Amygdala (tissue), 56 donors: Measurements from ENCODE around the gene FMO2.

Source experiments
- DNase-seq, 56 donors: peaks; one replicate each; lab custom pipeline; 2025; lab: John Stamatoyannopoulos, UW

The FMO2 gene, protein sequence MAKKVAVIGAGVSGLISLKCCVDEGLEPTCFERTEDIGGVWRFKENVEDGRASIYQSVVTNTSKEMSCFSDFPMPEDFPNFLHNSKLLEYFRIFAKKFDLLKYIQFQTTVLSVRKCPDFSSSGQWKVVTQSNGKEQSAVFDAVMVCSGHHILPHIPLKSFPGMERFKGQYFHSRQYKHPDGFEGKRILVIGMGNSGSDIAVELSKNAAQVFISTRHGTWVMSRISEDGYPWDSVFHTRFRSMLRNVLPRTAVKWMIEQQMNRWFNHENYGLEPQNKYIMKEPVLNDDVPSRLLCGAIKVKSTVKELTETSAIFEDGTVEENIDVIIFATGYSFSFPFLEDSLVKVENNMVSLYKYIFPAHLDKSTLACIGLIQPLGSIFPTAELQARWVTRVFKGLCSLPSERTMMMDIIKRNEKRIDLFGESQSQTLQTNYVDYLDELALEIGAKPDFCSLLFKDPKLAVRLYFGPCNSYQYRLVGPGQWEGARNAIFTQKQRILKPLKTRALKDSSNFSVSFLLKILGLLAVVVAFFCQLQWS

DNA sequence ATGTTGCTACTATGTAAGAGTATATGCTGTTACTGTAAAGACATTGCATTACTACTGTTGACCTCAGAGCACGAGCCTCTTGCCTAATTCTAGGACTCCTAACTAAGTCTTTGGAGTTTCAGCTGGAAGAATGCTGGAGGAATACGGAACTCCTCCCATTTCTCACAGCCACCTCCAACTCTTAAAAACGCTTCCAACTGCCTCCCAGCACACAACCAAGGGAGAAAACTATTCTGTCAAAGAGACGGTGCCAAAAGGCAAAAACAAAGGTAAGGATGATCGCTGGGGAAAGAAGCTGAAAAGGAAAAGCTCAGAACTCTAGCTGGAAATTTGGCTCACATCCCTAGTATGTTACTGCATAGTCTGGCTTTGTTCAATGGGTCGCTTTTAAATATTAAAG, at the start of gene FMO2:
Gene FMO2, plus strand, starts transcription at position 210 of the 400 bp plus-strand sequence. CDS start 414 bp downstream, outside the sequence.
- no peak for DNase-seq

DNA sequence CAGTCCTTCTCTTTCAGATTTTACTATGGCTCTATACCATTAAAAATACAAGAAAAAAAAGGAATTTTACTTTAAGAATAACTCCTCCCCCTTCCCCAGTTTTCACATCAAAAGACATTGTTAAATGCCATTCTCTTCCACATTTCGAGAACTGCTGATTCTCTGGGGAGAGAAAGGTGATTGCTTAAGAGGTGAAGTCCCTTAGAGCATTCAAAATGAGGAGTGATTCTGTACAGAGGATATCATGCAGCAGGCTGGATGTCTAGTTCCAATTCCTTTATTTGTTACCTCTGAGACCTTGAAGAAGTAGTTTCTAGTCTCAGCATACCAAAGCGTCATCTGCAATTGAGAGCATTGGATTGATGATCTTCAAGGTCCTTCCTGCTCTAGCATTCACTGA, 47.5 kb upstream of the FMO2 start:
- DNase-seq, result no peak

DNA sequence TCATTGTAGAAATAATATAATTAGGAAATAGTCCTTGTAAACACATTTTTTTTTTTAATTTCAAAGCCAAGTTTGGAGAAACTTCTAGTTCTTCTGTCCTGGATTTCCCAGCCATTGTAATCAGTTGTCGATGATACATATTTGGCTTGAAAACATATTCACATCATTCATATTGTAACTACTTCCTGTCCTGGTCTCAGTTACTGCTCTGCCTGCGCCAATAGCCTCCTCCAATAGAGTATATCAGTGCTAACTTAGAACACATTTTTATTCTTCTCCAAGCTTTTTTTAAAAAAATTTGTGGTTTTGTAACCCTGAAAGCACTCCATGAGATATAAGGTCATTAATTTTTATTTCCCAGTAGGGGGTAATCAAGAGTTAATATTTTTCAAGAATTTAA, 46.1 kb upstream of the FMO2 start:
- no peak for DNase-seq

DNA sequence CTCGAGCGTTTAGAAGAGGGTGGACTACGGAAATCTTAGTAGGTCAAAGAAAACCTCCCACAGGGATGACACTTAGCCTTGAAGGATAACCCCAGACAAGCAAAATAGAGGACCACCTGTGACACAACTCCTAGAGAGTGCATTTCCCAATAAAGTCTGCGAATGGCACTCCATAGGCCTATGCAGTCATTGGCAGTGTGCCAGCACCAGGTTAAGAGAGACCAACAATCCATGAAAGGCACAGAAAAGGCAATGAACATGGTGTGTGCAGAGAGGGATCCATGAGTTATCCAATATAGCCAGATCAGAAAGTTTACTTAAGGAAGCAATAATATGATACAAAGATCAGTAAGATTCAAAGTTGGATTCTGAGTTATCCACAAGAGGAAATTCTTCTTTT, 45.2 kb upstream of the FMO2 start:
- DNase-seq, result no peak

DNA sequence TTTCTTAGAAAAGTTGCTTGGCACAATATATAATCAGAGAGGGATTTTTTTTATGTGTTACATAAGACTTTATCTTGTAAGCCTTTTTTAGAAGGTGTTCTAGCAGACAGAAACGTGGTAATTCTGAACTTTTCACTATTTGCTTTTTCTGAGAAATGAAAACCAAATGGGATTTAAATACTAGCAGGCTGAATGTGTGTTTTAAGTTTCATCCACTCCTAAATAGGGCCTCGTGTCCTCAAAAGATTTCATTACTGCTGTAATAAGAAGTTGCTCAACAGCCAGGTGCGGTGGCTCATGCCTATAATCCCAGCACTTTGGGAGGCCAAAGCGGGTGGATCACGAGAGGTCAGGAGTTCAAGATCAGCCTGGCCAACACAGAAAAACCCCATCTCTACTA, 44.7 kb upstream of the FMO2 start:
- DNase-seq, result no peak

DNA sequence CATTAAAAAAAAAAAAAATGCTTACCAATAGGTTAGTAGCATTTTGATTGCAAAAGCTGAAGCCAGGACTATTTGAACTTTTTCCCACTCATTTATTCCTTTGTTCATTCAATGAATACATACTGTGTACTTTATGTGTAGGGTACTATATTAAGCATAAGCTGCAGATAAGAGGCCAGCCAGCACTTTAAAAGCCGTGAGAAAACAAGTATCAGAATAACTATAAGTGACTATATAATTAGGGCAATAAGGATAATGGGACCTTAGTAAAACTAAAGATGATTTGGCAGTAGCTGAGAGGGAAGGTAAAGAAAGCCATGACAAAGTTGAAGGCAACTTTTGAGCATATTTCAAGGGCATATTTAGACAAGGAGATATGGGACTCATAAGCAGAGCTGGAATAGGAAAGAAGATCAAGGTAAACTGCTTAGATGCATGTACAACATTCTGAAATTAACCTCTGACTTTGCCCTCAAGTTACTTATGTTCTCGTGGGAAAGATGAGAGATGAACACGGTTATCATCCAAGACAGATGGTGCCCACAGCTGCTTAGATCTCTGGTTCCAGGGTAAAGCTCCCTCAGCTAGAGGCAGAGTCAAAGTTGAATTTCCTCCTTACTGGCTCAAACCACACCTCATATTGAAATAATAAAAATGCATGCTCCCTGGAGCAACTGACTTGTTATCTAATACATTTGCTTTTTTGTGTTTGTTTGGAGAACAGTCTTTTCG, 44.0 kb upstream of the FMO2 start:
- DNase-seq, result no peak

DNA sequence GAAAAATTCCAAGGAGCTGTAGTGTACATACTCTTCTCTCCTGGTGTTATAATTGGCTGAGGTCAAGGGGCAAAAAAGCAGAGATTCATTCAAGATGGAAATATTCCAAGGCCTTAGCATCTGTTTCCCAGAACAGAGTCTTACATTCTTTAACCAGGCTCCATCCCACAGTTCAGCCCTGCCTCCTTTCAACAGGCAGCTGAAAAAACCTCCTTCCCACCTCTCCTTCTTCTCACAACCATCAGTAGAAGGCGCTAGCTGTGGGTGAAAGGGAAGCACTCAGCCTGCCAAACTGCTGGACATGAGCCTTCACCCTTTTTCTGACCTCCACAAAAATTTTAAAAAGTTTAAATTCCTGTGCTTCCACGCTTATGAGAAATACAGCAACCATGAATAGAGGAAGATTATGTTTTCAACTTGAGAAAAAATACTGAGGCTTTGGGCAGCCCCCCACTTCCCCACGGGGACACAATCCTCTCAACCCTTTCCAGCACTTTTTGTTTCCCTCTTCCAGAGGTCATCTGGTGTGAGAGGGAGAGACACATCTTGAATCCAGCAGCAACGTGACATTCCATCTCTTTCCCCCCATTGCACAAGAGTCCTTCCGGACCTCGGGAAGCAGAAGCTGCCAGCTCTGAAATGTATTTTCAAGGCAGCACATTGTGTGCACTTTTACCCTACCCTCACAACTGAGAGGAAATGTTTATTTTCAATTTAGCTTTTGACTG, 43.2 kb upstream of the FMO2 start:
- DNase-seq, result peak in 5 of 56 donors; percentile 1 to 7 (median 5)

DNA sequence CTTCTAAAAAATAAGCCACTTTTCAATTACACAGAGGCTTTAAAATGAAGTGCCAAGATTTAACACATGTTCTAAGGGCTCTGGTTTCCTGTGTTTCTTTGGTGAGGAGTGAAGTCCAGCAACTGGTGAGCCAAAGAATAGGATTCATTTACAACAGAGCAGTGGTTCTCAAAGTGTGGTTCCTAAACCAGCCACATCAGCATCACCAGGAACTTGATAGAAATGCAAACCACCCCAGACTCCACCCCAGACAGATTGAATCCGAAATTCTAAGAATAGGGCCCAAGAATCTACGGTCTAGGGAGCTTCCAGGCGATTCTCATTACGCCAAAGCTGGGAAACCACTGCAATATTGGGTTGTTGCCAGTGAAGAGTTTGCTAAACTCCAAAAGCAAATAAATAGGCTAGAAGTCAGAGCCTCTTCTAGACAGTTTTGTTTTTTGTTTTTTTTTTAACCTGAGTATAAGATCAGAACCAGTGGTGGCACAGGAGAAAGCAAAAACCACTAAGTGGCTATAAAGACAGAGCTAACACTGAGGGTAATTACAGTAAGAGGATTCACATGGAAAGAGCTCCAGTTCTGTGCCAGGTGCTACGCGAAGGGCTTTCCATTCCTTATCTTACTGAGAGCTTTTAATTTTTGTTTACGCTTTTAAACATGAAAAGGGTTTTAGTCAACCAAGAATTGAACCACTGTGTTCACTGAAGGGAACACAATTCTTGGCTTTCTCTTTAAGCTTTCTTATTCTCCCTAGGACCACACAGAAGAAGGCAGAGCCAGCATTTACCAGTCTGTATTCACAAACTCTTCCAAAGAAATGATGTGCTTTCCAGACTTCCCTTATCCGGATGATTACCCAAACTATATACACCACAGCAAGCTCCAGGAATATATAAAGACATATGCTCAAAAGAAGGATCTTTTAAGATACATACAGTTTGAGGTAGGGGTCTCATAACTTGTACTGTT, 42.4 kb upstream of the FMO2 start:
- peak in 1 of 56 donors; percentile 5 for DNase-seq

DNA sequence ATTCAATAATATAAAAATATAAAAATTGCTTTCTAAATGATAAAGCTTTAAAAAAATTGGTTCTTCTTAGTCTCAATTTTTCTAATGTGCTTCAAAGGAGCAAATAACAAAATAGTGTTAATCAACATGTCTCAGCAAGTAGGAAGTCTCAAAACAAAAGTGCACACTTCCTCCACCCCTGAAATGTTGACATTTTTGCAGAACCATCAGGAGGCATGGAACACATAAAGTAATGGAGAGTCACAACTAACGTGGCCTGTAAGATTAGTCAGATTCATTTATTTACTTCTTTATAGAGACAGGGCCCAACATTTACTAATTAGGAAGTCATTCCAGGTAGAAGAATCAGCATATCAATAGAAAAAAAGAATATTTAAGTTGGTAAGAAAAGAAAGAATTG, 34.9 kb upstream of the FMO2 start:
- DNase-seq, result no peak

DNA sequence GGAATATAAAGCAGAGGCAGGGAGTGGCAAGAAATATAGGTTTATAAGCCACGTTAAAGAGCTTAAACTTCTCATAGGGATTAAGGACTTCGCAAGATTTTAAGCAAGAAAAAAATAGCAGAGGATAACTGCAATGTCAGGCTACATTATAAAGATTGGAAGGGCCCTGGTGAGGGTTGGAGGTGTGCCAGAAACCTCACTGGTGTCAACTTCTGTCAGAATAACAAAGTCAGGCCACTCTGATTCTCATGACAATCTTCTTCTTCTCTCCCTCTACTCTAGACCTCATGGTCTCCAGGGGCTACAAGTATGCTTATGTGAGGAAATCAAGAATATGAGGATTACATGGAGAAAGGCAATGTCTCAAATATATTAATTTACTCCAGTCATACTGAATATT, 32.6 kb upstream of the FMO2 start:
- DNase-seq, result no peak

DNA sequence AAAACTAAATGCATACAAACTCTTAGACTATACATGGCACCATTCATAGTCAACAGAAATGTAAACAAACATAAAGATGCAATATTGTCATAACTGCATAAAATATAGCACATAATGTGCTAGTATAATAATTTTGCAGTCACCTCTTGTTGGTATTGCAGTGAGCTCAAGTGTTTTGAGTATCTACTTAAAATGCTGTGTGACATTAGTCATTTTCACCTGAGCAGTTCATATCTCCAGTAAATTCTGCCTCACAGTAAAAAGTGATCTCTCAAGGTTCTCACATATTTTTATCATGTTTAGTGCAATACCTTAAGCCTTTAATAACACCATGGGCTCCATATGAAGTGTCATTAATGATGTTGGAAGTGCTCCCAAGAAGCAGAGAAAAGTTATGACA, 29.6 kb upstream of the FMO2 start:
- DNase-seq, result no peak

DNA sequence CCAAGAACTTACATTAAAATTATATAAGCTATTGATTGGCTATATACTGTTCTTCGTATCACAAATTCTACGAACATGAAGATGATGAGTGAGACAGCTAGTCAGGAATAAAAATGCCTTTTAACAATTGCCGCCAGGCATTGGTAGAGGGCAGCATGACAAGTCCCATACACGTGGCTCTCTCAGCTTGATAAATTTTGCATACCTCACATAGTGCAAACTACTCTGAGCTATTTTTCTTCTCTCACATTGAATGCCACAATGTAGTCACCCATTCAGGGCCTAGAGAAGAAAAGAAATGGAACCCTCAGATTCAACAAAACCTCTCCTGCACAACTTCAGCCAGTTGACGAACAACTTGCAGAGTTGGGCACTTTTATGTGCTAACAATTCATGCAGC, 27.0 kb upstream of the FMO2 start:
- DNase-seq, result no peak

DNA sequence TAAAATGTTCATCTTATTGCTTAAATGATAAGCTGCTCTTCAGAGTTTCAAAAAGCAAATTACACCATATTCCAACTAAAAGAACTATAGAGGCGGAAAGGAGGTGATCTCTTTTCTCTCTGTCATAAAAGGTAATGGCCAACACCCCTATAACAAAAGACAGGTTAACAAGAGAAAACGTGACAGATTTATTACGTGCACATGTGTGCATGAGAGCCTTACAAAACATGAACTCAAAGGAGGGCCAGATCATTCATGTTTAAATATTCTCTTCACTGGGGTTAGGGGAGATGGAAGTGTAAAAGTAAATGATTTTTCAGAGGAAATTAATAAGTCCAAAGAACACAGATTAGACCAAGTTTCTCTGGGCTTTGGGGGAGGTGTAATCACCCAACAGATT, 26.5 kb upstream of the FMO2 start:
- no peak for DNase-seq

DNA sequence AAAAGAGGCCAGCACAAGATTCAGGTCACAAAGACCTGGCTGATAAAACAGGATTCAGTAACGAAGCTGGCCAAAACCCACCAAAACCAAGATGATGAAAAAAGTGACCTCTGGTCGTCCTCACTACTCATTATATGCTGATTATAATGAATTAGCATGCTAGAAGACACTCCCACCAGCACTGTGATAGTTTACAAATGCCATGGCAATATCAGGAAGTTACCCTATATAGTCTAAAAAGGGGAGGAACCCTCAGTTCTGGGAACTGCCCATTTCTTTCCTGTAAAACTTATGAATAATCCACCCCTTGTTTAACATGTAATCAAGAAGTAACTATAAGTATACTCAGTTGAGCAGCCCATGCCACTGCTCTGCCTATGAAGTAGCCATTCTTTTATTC, 26.0 kb upstream of the FMO2 start:
- DNase-seq, result no peak

DNA sequence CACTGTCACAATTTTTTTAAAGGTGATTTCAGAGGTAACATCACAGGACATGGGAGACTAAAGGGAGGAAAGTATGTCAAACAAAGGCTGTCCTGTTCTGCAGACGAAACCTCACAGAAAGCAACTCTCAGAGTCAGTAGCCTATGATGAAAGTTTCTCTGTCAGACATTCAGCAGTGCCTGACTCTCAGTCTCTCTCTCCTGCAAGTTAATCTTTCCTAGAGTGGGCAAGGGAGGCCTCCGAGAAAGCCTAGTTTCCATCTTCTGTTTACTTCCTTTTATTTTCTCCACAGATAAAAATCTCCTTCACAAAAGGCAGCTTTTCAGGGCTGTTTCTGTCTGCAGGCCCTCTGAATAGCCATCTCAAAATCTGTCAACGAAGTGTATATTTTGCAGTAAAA, 24.9 kb upstream of the FMO2 start:
- DNase-seq, result no peak

DNA sequence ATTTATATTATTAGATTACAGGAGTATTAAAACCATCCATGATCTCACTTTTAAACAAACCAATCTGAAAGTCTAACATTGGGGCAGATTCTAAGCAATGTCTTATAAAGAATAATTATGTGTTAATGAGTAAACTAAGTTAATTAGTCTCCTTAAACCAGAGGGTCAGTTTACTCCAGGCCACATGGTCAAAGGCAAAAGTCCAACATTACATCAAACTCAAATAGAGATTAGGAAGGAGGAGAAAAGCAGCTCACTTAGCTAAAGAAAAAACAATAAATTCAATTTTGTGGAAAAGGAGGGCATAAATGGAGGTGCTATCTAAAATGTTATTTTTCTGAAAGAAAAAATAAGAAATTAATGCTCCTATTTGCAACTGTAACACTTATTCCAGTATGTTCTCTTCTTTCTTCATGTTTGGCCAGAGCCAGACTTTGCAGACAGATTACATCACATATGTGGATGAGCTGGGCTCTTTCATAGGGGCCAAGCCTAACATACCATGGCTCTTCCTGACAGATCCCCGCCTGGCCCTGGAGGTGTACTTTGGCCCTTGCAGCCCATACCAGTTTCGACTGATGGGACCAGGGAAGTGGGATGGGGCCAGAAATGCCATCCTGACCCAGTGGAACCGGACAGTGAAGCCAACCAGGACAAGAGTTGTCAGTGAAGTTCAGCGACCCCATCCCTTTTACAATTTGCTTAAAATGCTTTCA, 24.3 kb upstream of the FMO2 start:
- DNase-seq, result no peak

DNA sequence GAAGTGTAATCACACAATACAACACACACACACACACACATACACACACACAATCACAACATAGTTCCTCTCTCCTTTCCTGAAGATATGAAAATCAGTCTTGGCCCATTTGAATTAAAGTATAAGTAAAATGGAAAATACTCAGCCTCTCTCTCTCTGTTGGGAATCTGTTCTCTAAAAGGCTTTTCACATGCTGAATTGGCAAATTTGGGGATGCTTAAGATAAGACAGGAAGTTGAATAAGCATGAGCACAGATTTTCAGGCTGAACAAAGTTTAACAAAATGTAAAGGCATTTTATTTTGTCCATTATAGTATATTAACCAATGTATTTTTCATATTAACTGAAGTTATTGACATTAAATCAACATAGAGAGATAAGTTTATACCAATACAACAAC, 23.7 kb upstream of the FMO2 start:
- DNase-seq, result no peak

DNA sequence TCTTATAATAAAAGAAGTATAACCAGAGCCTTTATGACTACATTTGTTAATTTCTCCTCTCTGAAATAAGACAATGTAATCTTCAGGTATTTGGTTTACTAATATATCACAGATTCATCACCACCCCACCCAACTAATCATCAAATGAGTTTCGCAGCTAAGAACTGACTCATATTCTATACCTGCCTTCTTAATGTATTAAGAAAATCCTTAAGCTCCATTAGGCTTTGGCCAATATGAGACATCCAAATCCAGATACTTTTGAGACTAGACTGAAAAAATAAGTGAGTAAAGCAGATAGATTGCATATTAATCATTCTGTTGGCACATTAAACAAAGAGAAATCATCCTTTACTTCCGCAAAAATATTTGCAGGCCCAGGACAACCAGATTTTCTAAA, 18.7 kb upstream of the FMO2 start:
- no peak for DNase-seq

DNA sequence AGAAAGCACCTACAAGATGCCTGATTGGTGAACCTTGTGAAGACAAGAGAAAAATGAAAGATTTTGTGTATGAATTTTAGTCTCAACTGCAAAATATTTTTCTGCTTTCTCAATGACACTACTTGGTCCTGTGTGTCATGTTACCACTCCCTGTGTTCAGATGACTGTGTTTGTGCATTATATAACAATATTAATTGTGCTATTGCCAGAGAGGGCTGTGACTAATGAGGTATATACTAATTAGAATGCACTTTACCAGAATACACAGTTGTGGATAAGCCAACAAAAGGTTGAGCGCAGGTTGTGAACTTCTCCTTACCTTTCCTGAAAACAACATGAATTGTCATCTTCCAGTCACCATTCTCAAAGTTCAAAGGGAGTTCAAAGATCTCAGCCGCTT, 17.3 kb upstream of the FMO2 start:
- no peak for DNase-seq
